Adipose tissue (tissue), 3 donors: ENCODE measurements around the gene CARS2. TPM values are rescaled to one million over a fixed set of nuclear protein-coding genes. Genes with fewer than 3 reads are reported as not detected.
"Not testable (repeated sequence)": the region's sequence is repeated elsewhere in the genome, so short reads cannot be mapped to it uniquely, and the experiment has no call there.

Experiments
- H3K27ac ChIP-seq: one replicate; pipeline ENCODE4 v1.5.1; 2013; ENCODE audit warnings: low read depth, low read length
- WGBS, 3 donors: extraction: QIAGEN DNeasy Blood & Tissue Kit; methylation state at CpG; one replicate each; pipeline ENCODE4 v1.1.7; 2013; 5-methylcytosine and 5-hydroxymethylcytosine counted together
- polyA plus RNA-seq, 3 donors: library from polyadenylated mRNA; stranded (reverse); fragments of 200-250 nt; gene quantifications; one replicate each; pipeline ENCODE4 v1.2.3, GENCODE V29; 2013
- donor health status: healthy with polysubstance abuse.
- donor health status: Bipolar disorder and iron deficiency.
- donor health status: healthy.

CARS2 gene
- polyA plus RNA-seq, 3 donors: 28.1 to 50.5 (median 43.1) TPM

DNA sequence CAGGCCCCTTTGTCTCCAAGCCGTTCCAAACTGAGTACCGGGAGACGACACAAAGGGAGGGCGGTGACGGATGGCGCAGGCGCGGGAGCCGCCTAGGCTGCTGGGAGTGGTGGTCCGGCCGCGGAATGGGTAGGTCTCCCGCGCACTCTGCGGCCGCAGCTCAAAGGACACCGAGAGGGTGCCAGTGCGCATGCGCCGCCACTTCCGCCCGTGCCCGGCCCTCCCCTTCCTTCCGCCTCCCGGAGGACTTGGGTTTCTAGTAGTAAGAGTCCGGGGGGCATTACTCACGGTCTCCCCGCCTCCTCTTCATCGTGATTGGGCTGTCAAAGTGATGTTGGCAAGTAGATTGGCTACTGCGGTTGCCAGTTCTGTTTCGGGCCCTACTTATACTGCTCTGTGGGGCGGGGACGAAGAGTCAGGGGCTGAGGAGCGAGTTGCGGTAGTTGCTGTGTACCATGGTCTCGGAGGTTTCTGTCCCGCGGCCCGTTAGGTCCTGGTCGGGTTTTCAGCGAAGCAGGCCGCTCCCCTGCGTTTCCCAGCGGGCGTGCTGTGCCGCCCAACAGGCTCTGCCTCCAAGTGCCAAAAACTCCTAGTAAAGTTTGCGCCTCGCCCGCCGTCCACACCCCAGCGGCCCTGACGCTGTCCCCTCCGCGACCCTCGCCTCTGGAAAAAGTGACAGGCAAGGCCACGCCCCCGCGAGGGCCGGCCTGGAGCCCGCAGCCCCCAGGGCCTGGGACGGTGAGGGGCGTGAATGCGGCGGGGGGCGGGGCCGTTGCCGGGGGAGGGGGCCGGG is 7.1 kb upstream of the CARS2 start:
- peak overlapping the region; percentile 85 for H3K27ac ChIP-seq
- 0% methylated on average over 64 to 68 of the region's 68 CpGs for WGBS, 3 donors

DNA sequence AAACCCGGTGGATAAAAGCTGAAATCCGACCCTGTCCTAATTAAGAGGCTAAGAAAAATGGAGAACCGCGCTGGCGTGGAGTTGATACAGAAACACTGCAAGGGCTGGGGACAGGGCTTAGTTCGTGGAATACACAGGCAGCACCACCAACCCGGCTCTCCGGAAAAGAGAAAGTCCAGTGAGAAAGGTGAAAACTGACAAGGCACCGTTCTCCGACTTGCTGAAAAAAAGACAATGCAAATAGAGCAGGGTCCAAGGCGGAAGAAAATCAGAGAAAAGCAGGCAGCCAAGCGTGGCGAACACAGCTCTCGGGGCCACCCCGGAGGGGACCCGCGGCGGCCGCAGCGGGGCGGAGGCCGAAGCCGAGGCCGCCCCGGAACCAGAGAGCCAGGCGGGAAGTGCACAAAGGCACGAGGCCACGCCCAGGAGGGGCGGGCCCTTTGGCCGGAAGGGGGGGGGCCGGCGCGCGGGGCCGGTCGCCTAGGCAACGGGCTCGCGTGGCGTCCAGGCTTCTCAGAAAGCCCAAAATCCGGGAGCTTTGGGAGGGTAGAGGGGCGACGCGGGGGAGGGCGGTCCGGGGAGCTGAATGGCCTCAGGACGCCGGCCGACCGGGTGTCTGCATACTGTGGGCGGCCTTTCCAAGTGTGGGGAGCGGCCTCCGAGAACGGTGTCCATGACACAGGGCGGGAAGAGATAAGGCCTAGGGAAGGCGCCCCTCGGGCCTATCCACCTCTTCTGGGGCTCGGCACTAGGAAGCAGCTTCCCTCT is 6.3 kb upstream of the CARS2 start:
- peak overlapping the region; percentile 91 for H3K27ac ChIP-seq
- 0 to 1% (median 0%) methylated on average over 46 to 58 of the region's 58 CpGs for WGBS, 3 donors

DNA sequence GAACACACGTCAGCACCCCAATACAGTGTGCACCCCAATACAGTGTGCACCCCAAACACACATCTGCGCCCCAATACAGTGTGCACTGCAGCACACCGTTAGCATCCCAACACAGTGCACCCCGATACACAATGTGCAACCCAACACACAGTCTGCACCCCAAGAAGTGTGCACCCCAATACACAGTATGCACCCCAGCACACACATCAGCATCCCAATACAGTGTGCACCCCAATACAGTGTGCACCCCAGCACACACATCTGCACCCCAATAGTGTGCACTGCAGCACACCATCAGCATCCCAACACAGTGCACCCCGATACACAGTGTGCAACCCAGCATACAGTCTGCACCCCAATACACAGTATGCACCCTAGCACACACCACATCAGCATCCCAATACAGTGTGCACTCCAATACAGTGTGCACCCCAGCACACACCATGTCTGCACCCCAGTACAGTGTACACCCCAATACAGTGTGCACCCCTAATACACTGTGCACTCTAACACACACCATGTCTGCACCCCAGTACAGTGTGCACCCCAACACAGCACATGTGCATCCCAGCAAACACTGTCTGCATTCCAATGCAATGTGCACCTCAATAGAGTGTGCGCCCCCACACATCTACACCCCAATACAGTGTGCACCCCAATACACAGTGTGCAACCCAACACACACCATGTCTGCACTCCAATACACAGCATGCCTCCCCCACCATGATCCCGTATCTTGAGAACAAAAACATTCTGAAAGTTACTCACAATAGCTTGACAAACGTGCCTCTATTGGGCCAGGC is 855 bp upstream of the CARS2 start:
- no peak overlapping the region for H3K27ac ChIP-seq

DNA sequence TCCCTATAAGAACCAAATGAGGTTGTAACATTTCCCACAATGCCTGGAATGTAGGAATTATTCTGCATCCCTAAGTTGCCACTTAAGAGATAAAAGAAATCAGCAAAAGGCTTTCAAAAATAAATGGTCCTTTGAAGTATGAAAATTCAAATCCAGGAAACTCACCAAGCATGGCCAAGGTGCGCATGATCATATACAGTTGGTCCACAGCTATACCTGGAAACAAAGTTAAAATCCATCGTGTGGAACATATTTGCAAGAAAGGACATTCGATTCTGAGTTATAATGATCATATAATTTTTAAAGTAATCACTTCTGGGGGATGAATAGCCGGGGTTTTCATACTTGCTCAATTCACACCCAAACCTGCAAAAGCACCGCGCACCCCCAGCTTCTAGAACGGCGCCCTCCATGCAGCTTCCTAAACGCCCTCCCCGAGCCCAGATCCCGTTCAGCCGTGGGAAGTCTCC is 525 bp downstream of the CARS2 start:
- H3K27ac ChIP-seq: no peak overlapping the region
- 5 to 6% (median 5%) methylated on average over 12 of the region's 12 CpGs for WGBS, 3 donors

More for the DNA sequence above, 855 bp upstream of the CARS2 start:
- 57 to 63% (median 61%) methylated on average over 8 of the region's 8 CpGs for WGBS, 3 donors

DNA sequence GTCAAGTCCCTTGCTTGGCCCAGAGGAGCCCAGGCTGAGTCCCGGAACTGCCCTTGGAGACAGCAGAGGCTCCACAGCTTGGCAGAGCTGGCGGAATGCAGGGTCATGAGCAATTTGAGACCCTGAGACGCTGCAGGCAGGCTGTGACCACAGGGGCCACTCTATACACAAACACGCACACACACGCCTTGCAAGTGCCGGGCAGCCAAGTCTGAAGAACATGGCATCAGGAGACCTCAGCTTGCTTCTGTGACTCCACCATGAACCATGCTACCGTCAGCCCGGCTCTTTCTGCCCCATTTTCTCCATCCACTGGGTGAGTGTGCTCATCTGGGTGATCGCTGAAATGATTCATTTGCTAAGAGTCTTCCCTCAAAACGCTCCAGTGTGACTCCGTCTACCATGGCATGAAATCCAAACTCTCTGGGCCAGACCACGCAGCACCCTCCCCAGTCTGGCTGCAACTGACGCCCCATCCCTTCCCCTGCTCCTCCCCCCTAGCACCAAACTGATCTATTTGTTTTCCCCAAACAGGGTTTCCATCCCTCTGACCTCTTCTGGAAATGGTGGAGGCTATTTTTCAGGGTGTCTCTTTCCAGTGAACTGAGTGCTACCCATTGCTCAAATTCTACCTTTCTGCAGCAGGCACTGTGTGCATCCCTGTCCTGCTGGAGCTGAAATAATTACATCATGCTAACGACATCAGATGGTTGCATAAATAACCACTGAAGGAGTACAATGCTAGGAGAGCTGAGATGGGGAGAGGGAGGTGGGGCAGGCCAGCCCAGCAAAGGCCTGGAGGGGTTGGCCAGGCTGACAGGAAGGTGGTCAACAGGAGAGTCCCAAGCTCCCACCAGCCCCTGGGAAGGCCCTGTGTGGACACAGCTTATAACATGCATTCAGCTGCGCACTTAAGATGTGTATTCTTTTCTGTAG is 3.1 kb downstream of the CARS2 start:
- H3K27ac ChIP-seq: no peak overlapping the region
- 78 to 89% (median 80%) methylated on average over 15 of the region's 15 CpGs for WGBS, 3 donors

DNA sequence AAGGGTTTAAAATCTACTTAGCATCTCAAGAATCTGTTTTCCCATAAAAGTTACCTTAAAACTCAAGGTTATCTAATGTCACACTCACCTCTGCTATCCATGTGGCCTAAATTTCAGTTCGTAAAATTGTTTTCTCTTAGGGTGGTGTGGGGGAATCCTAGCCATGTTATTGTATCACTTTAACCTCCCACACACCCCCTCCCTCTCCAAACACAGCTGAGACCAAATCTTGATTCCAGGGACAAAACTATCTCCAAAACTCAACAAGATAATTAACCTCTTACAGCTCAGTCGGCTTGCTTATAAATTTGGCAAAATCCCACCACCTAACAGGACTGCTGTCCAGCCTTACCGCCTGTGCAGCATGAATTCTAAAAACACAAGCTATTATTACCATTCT is 3.8 kb downstream of the CARS2 start:
- WGBS, 3 donors: 39 to 65% (median 53%) methylated on average over 3 of the region's 3 CpGs
- no peak overlapping the region for H3K27ac ChIP-seq

DNA sequence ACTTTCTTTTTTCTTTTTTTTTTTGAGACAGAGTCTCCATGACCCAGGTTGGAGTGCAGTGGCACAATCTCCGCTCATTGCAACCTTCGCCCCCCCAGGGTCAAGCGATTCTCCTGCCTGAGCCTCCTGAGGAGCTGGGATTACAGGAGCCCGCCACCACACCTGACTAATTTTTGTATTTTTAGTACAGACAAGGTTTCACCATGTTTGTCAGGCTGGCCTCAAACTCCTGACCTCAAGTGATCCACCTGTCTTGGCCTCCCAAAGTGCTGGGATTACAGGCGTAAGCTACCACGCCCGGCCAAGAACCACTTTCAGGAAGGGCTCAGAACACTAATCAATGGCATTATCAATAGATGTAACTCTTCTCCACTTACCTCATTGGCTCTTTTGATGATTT is 4.9 kb downstream of the CARS2 start:
- WGBS, 3 donors: 97 to 98% (median 97%) methylated on average over 7 of the region's 7 CpGs

DNA sequence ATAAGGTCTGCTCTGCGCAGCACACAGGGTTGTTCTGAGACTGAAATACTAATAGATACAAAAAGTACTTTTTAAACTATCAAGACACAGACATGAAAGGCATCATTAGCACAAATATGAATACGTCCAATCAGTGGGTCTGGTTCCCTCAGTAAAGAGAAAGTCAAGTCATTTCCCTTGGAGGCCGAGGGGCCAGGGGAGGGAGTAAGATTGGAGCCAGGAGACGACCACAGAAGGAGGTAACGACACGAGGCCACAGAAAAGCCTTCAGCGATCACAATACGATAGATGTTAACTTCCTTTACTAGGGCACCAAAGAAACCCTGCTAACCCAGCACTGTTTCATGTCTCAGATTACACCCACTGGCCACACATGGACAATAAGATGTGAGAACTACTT is 5.3 kb downstream of the CARS2 start:
- WGBS, 3 donors: 68 to 82% (median 73%) methylated on average over 8 of the region's 8 CpGs
- H3K27ac ChIP-seq: no peak overlapping the region

More for the DNA sequence above, 4.9 kb downstream of the CARS2 start:
- H3K27ac ChIP-seq: not testable (repeated sequence)

DNA sequence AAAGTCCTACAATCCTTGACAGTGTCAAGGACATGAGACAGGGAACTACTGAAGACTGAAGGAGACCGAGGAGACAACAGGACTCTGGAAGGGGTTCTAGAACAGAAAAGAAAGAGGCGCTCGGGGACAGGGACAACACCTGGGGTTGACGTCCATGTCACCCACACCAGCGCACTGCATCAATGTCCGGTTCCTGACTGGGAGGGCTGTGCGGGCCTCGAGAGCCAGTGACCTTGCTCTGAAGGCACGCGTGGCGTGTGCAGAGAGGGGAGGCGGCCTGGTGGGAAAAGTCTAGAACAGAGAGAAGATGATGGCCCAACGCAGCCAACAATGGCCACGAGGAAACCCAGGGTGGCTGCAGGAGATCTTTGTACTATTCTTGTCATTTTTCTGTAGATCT is 5.7 kb downstream of the CARS2 start:
- WGBS, 3 donors: 90 to 93% (median 91%) methylated on average over 14 of the region's 14 CpGs
- no peak overlapping the region for H3K27ac ChIP-seq

DNA sequence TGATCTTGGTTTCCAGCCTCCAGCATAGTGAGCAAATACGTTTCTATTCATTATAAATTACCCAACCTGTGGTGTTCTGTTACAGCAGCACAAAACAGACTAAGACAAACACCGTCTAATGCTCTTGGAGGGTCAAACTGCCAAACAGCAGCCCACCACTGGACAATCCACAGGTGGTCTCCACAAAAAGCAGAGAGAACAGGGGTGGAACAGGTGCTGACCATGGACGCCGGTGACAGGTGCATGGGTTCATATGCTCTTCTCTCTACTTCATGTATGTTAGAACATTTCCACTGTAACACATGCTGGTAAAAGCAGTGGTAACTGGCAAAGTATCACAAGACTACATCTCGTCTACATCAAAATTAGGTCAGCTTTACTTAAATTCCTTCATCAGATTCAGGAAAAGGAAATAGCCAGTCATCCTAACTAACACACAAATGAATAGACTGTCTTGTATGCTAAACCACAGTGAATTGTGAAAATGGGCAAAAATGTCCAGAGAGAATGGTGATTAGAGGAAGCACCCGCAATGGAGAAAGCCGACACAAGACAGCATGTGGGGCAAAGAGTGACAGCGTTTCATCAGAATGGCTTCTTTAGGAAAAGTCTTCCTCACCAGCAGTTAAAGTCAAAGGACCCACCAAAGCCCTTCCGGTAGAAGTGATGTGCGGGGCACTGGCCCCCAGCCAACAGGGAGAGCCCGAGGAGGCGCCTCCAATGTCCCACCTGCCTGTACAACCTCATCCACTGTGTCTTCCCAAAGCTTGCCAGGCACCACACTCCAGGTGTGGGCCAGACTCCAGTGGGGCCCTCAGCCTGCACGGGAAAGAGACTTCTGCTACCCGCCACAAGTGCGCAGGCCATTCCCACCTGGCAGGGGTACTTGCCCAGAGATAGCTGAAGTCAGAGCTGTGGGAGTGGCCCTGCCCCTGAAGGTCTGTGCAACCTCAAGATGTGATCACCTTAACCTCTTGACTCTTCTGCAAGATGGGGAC is 6.5 kb downstream of the CARS2 start:
- H3K27ac ChIP-seq: no peak overlapping the region
- 72 to 84% (median 75%) methylated on average over 15 of the region's 15 CpGs for WGBS, 3 donors

DNA sequence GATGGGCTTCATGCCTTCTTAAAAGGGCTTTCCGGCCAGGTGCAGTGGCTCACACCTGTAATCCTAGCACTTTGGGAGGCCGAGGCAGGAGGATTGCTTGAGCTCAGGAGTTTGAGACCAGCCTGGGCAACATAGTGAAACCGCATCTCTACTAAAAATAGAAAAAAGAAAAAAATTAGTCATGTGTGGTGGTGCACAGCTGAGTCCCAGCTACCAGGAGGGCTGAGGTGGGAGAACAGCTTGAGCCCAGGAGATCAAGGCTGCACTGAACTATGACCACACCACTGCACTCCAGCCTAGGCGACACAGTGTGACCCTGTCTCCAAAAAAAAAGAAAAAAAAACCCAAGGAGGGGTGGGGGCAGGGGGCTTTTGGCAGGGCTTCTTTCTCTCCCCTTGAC is 7.2 kb downstream of the CARS2 start:
- WGBS, 3 donors: 95 to 97% (median 95%) methylated on average over 4 of the region's 4 CpGs
- H3K27ac ChIP-seq: no peak overlapping the region

DNA sequence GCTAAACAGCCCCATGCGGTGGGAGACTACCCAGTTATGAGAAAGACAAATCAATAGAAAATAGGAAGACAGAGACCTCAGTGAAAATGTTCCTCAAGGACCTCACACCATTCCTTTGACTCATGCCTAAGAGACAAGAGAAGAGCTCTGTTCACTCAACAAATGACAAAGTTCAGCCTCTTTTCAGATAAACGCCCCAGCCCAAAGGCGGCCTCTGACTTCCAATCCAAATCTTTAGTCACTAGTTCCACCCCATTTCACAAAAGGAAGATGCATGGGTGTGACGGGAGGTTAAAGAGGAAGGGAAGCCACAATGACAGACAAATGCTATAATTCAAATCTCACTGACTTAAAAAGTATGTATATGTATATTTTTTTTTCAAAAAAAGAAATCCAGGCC is 8.1 kb downstream of the CARS2 start:
- no peak overlapping the region for H3K27ac ChIP-seq
- 71 to 85% (median 74%) methylated on average over 4 of the region's 4 CpGs for WGBS, 3 donors

DNA sequence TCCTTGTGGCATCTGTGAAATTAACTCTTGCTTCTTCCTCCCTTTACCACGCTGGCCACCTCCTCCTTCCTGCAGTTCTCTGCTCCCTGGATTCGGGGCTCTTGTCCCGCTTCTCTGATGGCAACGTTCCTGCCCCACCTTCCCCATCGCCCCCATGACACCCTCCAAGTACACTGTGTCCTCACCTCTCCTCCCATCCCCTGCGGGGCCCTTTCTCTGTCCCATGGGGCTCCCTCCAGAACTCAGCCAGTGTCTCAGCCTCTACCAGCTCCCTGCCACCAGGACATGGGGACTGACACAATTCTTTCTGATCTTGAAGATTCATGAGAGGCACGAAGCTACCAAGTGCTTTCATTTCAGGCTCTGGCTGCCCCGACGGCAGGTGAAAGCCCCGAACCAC is 9.1 kb downstream of the CARS2 start:
- WGBS, 3 donors: 88 to 93% (median 90%) methylated on average over 10 of the region's 10 CpGs
- no peak overlapping the region for H3K27ac ChIP-seq

DNA sequence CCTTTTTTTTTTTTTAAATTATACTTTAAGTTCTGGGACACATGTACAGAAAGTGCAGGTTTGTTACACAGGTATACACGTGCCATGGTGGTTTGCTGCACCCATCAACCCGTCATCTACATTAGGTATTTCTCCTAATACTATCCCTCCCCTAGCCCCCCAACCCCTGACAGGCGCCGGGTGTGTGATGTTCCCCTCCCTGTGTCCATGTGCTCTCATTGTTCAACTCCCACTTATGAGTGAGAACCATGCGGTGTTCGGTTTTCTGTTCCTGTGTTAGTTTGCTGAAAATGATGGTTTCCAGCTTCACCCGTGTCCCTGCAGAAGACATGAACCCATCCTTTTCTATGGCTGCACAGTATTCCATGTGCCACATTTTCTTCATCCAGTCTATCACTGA is 10.1 kb downstream of the CARS2 start:
- 85 to 93% (median 88%) methylated on average over 7 of the region's 7 CpGs for WGBS, 3 donors
- H3K27ac ChIP-seq: not testable (repeated sequence)

DNA sequence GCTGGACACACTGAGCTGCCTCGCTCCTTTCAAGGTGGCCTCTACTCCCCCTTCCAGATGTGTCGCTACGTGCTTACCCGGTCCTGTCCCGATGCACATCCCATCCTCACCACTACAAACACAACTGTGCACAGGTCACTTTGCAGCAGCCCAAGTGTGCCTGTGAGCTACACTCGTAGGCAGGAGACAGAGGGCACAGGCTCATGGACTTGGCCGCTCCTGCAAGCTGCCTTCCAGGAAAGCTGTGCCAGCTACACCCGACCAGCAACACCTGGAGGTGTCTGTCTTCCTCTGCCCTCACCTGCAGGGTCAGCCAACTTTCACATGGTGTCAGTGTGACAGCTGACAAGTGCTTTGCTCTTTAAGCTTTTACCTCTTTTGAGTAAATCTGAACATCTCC is 15.4 kb downstream of the CARS2 start:
- no peak overlapping the region for H3K27ac ChIP-seq
- WGBS, 3 donors: 63 to 90% (median 89%) methylated on average over 8 of the region's 8 CpGs

DNA sequence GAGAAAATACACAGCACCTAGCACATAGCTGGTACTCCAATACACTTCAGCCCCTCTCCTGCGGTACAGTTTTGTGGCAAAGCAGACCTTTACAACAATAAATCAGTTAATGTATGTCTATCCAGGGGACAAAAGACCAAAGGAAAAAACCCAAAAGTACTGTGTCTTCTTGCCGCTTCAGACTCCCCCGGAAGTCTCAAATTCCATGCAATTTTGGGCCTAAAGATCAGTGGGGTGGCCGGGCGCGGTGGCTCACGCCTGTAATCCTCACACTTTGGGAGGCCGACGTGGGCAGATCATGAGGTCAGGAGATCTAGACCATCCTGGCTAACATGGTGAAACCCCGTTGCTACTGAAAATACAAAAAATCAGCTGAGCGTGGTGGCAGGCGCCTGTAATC is 16.2 kb downstream of the CARS2 start:
- H3K27ac ChIP-seq: no peak overlapping the region
- 89 to 97% (median 94%) methylated on average over 12 of the region's 12 CpGs for WGBS, 3 donors

DNA sequence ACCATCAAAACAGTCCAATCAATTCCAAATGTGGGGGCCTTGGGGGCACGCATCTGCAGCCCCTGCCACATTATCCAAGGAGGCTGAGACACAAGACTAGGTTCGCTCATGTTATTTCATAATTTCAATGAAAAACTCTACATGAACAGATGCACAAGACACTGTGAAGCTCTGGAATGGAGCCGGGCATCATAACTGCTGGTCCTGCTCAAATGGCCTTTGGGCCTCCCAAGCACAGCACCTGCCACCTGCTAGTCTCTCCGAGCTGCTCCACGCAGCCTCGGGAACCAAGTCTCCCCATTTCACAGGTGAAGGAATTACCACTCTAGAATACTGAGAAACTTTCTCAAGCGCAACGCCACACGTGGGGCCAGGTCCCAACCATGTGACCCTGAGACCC is 16.9 kb downstream of the CARS2 start:
- 89 to 92% (median 91%) methylated on average over 9 of the region's 9 CpGs for WGBS, 3 donors
- H3K27ac ChIP-seq: no peak overlapping the region
